Measurements from ENCODE around the gene CACNA1C.

GRCh38 chr12:2244013-2244861 lies 191.4 kb downstream of the CACNA1C start:
- TF ChIP-seq, protein P1, sequence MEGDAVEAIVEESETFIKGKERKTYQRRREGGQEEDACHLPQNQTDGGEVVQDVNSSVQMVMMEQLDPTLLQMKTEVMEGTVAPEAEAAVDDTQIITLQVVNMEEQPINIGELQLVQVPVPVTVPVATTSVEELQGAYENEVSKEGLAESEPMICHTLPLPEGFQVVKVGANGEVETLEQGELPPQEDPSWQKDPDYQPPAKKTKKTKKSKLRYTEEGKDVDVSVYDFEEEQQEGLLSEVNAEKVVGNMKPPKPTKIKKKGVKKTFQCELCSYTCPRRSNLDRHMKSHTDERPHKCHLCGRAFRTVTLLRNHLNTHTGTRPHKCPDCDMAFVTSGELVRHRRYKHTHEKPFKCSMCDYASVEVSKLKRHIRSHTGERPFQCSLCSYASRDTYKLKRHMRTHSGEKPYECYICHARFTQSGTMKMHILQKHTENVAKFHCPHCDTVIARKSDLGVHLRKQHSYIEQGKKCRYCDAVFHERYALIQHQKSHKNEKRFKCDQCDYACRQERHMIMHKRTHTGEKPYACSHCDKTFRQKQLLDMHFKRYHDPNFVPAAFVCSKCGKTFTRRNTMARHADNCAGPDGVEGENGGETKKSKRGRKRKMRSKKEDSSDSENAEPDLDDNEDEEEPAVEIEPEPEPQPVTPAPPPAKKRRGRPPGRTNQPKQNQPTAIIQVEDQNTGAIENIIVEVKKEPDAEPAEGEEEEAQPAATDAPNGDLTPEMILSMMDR (conservative IDR thresholded peaks at IDR 0.05; ENCODE audit: low read depth, low read length), result no peak
- TF ChIP-seq POLR2A (IDR thresholded peaks at IDR 0.05; ENCODE audit: low read depth, low read length) (no peak), USF2 (IDR thresholded peaks at IDR 0.05; ENCODE audit: low read depth, low read length) (peak; percentile 34; the same call in 1 of the 2 replicates)

All from IMR-90 (cell line).